Activated T-cell treated with anti-CD3 and anti-CD28 coated beads for 24 hours (primary cell): Measurements from ENCODE around the gene CASQ1.

Experiments
- DNase-seq: peaks from one replicate; pipeline ENCODE4 v3.0.0-alpha.2; 2020; ENCODE audit warnings: low read depth

Gene CASQ1

DNA sequence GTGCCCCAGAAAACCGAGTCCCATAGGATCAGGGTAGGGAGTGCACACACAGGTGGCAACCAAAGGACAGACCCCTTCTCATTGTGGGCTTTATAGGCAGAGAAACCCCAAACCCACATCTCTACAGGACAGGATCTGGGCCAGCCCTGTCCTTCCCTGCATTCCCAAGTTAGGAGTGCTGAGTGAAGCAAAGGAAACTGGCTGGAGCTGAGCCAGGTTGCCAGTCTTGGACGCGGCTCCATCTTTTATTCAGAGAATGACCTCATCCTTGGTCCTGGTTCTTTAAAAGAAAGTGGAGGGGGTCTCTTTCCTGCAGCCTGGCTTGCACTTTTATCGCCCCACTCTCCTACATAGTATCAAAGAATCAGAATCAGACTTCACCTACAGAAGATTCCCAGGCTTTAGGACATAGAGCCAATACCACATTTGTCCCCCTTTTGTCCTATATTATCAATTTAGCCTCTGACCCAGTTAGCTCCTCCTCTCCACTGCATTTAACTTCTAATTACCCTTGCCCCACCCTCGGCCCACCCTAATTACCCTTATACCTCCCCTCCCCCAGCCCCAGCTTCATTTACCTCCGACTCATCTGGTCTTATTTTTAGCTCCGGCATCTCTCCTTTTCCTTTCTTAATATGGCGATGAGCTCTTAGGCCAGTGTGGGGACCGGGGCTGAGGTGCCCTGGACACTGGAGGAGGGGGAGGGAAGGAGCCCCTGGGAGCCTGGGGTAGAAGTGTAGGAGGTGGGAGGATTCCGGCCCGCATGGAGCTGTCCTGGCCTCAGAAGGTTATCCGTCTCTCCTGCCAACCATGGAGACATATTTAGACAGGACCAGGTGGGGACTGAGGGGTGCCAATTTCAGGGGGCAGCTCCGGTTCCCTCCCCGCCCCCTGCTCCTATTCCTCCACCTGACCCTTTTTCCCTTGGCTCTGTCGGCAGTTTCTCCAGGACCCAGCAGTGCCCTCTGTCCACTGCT lies at the start of gene CASQ1:
CASQ1 (plus strand) TSS at position 927 of the 977 bp plus-strand sequence. CDS start 177 bp downstream, outside the sequence.
- no peak for DNase-seq

DNA sequence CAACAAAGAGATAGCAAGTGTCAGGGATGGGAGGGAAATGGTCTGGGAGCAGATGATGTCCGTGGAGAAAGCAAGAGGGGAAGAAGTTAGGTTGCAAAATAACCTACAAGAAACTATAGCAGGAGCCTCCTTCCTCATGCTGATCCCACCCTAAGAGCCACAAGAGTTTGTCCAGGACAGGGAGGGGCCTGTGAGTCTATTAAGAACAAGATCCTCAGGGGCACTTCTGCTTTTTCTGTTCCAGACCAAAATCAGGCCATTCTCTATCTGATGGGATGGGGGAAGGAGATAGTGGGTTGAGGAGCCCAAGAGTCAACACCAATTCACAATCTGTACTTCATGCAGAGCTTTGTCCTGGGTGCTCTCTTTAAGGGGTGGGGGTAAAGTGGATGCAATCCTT lies 46.7 kb upstream of the CASQ1 start:
- DNase-seq = no peak

DNA sequence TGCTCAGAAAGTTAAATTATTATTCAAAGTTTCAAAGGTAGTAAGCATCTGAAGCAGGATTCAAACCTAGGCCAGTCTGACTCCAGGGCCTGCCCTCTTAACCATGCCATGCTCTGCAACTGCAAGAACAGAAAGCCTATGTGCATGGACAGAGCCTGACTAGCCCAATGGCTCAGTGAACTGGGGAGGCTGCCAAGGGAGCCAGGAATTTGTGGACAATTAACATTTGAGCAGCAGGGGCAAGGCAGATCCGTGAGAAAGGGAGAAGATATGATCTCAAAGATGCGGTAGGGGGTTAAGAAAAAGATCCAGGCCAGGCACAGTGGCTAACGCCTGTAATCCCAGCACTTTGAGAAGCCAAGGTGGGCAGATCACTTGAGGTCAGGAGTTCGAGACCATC lies 45.5 kb upstream of the CASQ1 start:
- DNase-seq = no peak

DNA sequence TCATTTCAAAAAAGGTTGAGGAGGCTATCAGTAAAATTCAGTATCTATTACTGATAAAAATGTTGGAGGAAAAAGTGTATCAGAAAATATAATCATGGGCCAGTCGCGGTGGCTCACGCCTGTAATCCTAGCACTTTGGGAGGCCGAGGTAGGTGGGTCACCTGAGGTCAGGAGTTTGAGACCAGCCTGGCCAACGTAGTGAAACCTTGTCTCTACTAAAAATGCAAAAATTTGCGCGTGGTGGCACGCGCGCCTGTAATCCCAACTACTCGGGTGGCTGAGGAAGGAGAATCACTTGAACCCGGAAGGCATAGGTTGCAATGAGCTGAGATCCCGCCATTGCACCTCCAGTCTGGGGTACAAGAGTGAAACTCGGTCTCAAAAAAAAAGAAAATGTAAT lies 44.3 kb upstream of the CASQ1 start:
- no peak for DNase-seq

DNA sequence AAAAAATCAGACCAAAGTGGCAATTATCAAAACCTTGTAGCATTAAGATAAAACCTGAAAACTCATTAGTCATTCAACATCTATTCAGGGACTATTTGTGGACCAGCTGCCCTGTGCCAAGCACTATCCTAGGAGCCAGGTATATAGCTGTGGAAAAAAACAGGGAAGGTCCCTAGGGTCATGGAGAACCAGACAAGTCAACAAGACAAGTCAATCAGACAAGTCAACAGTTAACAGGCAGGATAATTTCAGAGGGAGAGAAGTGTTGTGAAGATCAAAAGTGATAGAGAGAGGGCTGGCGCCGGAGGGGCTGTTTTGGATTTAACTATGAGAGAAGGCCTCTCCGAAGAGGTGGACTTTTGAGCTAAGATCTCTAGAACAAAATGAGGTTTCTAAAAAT lies 42.3 kb upstream of the CASQ1 start:
- no peak for DNase-seq

DNA sequence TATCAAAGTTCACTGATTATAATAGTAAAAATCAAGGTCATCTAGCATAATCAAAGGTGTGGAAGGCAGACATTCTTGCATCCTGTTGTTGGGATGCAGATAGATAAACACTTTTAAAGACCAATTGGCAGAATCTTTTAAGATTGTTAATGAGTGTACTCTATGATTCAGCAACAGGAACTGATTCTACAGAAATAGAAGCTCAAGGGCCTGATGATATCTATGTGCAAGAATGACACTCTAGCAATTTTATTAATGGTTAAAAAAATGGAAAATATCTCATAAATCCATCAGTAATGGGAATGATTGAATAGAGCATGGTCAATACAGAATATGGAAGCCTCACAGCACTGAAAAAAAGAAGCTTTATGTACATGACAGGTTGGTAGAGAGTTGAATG lies 41.1 kb upstream of the CASQ1 start:
- DNase-seq = no peak

DNA sequence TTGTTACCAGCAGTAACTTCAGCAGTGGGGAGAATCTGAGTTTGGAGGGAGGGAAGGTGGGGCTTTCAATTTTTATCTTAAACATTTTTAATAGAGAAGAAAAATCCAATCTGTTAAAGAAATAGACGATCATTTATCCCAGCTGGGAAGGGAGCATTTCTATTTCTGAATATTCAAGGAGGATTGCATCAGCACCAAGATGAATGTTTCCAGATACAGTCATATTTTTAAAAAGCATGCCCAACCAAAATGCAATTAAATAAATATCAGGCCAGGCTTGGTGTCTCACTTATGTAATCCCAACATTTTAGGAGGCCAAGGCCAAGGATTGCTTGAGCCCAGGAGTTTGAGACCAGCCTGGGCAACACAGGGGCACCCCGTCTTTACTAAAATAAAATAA lies 40.7 kb upstream of the CASQ1 start:
- DNase-seq = no peak

DNA sequence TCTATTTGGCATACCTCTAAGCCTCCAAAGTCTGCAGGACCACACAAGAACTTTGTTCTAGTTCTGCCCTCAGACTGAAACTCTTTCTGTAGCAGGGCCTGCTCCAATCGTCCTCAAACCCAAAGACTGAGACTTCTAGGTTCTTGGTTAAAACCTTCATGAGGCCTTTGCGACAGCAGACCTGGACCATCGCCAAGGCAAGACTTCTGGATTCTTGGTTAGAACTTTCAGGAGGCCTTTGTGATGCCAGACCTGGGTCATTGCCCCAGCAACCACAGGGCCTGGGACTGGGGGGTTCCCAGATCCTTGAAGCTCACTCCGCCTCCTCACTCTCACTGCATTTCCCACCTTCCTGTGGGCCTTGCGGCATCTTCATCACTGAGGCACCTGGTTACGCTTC lies 39.1 kb upstream of the CASQ1 start, which contains the start of gene ATP1A4:
ATP1A4 (plus strand) TSS at position 301 of the 400 bp plus-strand sequence. CDS start 438 bp downstream, outside the sequence.
- no peak for DNase-seq

DNA sequence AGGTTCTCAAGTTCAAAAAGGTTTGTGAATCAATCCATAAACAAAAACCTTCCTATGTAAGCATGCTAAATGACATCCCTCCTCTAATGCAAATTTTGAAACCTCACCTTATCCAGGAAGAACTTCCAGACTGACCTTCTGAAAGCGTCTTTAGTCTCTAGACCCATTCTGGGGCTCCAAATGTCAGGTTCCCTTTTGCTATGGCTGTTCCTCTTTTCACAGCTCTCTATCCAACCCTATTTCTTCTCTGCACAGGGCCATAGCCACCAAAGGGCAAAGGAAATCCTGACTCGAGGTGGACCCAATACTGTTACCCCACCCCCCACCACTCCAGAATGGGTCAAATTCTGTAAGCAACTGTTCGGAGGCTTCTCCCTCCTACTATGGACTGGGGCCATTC lies 35.6 kb upstream of the CASQ1 start:
- DNase-seq = no peak

DNA sequence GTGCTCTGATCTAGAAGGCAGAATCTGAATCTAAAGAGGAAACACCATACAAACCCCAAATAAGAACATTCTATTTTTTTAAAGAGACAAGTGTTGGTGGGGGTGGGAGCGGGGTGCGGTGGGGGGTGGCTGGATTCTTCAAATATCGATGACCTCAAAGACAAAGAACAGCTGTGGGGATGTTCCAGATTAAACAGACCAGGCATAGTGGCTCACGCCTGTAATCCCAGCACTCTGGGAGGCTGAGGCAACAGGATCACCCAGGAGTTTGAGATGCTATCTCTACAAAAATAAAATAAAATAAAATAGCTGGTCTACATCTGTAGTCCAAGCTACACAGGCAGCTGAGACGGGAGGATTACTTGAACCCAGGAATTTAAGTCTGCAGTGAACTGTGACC lies 34.0 kb upstream of the CASQ1 start:
- no peak for DNase-seq

DNA sequence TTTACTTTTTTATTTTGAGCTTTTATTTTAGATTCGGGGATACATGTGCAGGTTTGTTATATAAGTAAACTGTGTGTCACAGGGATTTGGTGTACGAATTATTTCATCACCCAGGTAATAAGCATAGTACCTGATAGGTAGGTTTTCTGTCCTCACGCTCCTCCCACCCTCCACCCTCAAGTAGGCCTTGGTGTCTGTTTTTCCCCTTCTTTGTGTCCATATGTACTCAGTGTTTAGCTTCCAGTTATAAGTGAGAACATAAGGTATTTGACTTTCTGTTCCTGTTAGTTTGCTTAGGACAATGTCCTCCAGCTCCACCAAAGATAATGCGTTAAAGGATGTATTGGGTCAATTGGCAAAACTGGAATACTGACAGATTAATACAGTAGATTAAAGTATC lies 33.2 kb upstream of the CASQ1 start:
- no peak for DNase-seq

DNA sequence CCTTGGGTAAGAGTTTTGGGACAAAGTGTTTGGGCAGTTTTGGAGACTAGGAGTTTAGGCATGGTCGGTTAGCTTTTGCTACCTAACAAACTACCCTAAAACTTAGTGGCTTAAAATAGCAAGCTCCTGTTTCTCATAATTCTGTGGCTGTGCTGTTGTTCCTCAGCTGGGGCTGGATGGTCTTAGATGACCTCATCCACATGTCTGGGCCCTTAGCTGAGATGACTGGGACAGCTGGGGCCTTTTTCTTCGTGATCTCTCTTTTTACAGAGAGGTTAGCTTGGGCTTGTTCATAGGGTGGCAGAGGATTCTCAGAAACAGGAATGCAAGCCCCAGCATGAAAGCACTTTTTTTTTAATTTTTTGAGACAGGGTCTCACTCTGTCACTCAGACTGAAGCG lies 32.3 kb upstream of the CASQ1 start:
- no peak for DNase-seq

DNA sequence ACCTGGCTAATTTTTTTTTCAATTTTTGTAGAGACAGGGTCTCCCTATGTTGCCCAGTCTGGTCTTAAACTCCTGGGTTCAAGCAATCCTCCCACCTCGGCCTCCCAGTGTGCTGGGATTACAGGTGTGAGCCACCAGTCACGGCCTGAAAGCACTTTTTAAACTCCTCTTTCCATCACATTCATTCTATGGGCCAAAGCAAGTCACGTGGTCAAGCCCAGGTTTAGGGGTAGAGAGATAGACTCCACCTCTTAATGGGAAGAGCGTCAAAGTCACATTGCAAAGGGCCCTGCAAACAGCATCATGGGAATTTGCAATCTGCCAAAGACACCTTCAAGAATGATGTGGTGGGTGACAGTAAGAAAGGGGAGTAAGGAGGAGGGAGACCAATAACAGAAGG lies 31.8 kb upstream of the CASQ1 start:
- no peak for DNase-seq

DNA sequence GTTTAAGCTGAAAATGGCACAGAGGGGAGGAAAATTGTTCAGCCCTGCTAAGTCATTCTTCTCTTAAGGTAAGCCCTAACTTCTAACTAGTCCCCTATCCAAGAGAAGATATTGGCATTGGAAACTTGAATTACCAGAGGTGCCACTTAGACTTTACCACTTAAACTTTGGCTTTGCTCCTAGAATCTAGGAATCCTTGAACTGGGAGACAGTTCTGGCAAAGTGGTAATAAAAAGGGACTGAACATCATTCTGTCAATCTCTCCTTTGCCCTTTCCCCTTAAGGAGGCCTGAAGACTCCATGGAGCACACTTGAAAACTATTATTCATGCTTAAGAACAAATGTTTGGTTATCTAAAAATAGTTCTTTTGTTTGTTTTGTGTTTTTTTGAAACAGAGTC lies 30.5 kb upstream of the CASQ1 start:
- no peak for DNase-seq

DNA sequence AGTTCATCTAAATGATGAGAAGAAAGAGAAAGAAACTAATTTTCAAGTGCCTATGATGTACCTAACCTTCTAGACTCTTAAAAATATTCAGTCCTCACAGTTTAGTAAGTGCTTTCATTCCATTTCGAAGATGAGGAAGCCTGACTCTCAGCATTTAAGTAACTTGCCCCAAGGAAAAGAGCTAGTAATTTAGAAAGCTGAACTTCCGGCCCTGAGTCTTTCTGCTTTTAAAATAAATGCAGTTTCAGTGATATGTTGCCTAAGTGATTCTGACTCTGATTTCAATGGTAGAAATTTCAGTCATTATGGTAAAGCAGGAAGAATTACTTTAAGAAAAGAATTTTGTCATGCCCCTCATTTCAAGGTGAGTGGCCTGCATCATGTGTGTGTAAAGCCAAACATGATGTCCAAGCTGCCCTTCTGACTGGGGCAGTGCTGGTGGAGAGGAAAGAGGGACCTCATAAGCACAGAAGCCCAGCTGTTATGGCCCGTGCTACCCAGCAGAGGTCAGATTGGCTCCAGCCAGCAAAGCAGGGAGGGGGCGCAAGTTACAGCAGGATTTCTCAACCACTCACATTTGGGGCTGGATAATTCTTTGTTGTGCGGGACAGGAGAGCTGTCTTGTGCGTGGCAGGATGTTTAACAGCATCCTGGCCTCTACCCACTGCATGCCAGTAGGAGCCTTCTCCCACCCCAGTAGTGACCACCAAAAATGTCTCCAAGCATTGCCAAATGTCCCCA lies 28.2 kb upstream of the CASQ1 start:
- DNase-seq = no peak

DNA sequence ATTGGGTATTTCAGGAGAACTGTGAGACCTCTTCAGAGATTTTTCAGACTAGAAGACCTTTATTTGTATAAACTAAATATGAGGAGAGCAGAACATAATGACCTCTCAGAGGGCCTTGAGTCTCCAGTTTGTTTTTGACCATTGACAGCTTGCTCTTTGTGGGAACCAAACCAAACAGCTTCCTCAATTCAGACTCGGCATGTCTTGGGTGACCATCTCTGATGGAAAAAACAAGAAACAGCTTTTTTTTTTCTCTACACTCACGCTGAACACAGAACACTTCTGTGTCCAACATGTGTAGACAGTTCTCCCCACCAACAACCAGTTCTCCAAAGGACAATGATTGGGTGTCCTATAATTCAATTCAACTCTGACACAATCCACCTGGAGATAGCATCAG lies 27.4 kb upstream of the CASQ1 start:
- DNase-seq = no peak

DNA sequence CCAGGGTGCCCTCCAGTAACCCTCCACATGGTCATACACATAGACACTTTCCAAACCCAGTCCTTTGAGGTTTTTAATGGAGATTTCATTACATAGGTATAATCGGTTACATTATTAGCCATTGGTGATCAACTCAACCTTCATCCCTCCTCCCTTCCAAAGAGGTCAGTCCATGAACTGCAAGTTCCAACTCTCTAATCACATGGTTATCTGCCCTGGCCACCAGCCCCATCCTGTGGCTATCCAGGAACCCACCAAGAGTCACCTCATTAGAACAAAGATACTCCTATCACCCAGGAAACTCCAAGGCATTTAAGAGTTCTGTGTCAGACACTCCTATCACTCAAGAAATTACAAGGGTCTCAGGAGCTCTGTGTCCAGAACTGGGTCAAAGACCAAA lies 26.8 kb upstream of the CASQ1 start:
- no peak for DNase-seq

DNA sequence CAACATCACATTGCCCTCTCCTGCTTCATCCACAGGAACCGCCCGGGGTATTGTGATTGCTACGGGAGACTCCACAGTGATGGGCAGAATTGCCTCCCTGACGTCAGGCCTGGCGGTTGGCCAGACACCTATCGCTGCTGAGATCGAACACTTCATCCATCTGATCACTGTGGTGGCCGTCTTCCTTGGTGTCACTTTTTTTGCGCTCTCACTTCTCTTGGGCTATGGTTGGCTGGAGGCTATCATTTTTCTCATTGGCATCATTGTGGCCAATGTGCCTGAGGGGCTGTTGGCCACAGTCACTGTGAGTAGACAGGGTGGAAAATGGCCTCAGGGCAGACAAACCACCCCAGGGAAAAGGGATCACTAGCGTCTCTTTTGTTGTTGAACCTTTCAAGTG lies 26.3 kb upstream of the CASQ1 start:
- no peak for DNase-seq

DNA sequence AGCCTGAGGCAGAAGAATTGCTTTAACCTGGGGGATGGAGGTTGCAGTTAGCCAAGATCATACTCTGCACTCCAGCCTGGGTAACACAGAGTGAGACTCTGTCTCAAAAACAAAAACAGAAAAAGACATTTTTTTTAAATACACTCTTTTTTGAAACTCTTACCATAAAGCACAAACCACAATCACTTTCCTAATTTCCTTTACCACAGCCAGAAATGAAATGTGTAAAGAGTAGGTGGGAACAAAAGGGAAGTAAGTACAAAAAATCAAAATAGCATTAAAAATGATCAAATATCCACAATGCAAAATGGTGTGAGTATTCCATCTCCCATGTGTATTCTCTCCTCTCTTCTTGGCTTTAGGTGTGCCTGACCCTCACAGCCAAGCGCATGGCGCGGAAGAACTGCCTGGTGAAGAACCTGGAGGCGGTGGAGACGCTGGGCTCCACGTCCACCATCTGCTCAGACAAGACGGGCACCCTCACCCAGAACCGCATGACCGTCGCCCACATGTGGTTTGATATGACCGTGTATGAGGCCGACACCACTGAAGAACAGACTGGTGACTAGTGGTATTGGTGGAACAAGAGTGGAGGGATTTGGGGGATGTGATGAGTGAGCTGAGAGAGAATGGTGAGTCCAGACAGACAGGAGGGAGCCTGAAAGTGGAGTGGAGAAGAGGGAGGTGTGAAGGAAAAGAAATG lies 24.1 kb upstream of the CASQ1 start:
- no peak for DNase-seq

DNA sequence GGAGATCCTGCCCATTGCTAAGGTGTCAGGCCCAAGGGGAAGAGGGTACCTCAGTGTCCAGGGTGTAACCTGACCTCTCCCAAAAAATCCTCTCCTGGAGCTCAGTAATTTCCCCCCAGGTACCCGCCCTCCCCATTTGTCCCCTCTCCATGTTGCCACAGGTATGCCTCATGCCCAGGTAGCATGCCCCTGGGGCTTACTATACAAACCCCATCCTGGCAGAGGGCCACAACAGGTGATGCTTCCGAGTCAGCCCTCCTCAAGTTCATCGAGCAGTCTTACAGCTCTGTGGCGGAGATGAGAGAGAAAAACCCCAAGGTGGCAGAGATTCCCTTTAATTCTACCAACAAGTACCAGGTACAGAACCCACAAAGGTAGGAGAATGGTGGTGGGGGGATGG lies 23.3 kb upstream of the CASQ1 start:
- DNase-seq = no peak

DNA sequence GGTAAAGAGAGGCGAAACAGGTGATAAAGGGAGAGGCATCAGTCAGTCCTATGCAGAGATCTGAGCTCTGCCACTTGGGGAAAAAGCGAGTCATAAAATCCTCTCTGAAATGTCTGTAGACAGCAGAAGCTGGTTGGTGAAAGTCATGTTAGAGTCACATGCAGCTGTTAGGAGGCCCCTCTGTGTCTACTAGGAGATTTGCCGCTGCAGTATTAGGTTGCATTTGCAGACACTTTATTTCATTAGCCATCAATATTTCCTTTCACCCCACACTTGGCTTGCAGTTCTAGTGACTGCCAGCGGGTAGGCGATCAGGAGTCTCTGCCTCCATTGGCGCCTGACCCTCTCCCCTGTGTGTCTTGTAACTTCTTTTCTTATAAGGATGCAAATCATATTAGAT lies 22.8 kb upstream of the CASQ1 start:
- DNase-seq = peak; percentile 1

DNA sequence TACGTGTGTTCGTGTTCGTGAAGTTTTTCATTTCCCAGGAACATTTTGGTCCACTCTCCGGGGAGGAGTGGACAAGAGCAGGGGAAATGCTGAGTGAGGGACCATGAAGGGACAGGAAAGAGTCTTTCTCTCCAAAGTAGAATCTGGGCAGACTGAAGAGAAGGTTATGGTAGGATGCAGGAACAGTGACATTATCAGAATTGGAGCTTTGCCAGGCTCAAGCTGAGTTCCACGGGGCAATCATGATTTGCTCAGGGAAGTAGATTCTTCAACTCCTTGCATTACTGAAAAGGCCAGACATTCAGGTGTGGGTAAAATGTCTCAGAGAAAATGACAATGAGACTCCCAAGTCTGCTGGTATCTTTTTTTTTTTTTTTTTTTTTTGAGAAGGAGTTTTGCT lies 22.4 kb upstream of the CASQ1 start:
- DNase-seq = no peak
